ENCODE measurements around the gene UBE2U.

Gene UBE2U

GRCh38 chr1:64203420-64203819 is at the start of gene UBE2U:
Gene UBE2U, plus strand, starts transcription at chr1:64203623. Its CDS starts 428 bp downstream, at chr1:64204051.
- no peak for DNase-seq (ENCODE audit: low read depth, low spot score)

GRCh38 chr1:64155278-64155677 is 48.1 kb upstream of the UBE2U start:
- no peak for DNase-seq (ENCODE audit: low read depth, low spot score)

DNA sequence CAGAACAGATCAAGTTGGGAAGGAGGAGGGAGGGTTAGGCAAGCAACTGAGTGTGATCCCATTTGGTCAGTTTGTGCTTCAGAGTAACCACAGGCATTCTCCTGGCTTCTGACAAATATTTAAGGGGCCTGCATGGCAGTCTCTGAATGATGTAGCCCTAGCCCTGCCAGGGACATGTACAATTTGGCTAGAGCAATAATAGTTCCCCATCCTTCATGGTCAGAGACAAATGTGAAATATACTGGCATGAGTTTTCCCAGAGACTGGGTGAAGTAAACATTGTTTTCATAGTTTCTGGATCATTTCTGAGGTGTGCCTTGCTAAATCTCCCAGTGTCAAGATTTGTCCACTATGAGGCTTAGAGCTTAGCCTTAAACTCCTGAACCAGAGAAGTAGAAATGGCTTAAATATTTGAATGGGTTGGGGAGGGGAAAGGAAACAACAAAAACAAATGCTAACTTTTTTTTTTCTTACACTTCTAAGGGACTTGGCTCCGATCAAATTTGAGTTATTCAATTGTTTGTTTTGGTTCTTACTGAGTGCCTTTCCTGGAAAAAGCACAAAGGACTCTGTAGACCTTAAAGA is 42.0 kb upstream of the UBE2U start:
- no peak for DNase-seq (ENCODE audit: low read depth, low spot score)

GRCh38 chr1:64162151-64162550 is 41.3 kb upstream of the UBE2U start:
- DNase-seq (ENCODE audit: low read depth, low spot score) = no peak

DNA sequence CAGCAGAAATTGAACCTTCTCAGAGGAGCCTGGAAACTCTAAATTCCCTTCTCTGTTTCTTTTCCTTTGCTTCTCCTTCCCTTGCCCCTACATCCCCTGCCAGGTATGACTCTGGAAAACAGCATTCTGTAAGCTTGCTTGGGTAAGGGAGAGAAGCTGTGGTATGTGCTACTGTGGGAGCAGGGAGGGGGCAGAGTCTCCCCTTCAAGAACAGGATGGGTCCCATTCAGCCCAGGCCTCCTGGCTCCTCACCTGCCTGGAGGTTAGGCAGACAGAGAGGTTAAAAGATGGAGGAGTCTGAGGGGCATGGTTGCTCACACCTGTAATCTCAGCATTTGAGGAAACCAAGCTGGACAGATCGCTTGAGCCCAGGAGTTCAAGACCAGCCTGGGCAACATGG is 40.6 kb upstream of the UBE2U start:
- no peak for DNase-seq (ENCODE audit: low read depth, low spot score)

GRCh38 chr1:64163431-64163830 is 40.0 kb upstream of the UBE2U start:
- DNase-seq (ENCODE audit: low read depth, low spot score) = no peak

DNA sequence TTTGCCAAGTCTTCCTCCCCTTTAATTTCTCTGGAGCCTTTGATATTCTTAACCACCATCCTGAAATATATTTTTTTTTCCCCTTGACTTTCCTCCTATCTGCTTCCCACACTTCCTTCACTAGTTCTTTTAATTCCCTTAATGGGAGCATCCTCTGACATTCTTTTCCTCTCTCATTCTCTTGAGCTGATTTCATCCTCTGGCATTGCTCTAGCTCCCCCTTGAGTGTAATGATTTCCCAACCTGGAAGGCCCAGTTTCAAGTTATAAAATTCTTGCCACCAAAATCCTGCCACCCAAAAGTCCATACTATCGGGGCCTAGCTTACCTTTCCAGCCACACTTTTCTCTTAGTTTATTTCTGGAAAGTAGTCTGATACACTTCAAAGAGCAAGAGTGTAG is 39.5 kb upstream of the UBE2U start:
- DNase-seq (ENCODE audit: low read depth, low spot score) = no peak

GRCh38 chr1:64166629-64167028 is 36.8 kb upstream of the UBE2U start:
- DNase-seq (ENCODE audit: low read depth, low spot score) = no peak

GRCh38 chr1:64167176-64167575 is 36.2 kb upstream of the UBE2U start:
- no peak for DNase-seq (ENCODE audit: low read depth, low spot score)

- DNase-seq (ENCODE audit: low read depth, low spot score) = no peak
Measured at GRCh38 chr1:64171246-64171645, 32.2 kb upstream of the UBE2U start.

DNA sequence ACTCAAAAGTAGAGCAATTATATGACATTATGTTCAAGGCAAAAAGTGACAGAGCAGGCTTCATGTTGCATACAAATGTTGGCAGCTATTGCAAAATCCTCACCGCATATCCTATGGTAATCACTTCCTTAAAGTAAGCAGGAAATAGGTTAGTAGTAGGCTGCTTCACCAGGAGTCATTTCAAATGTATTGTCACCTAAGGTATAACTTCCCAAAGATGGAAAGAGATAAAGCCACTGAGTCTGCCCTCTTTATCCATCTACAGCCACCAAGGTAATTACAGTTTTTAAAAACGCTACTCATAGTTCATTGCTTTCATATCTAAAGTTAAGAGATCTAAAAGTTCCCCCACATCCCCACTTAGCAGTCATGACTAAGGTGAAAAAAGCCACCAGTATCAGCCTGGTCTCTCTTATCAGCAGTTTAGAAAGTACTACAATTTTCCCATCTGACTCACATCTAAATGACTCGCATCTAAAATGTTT is 31.6 kb upstream of the UBE2U start:
- no peak for DNase-seq (ENCODE audit: low read depth, low spot score)

DNA sequence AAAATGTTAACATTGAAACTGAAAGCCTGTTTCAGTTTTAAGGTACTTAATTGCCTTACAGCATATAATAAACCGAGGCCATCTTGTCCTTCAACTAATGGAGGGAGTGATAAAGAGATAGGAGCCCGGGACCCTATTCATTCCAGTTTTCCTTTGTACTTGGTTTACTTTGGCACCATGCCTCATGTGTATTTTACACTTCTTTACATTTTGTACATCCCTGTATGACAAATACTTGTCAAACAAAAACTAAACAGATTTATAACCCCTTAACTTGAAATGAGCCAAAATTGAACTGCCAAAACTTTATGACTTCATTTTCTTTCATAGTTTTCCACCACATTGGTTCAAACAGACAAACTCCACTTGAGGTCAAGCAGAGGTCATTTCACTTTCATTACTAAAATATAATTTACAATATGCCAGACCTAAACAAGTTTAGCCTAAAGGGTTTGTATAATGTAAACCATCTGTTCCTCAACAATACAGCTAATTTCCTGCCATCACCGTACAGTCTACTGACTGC is 30.9 kb upstream of the UBE2U start:
- DNase-seq (ENCODE audit: low read depth, low spot score) = no peak

- DNase-seq (ENCODE audit: low read depth, low spot score) = no peak
Measured at GRCh38 chr1:64173336-64173940, 30.0 kb upstream of the UBE2U start.

DNA sequence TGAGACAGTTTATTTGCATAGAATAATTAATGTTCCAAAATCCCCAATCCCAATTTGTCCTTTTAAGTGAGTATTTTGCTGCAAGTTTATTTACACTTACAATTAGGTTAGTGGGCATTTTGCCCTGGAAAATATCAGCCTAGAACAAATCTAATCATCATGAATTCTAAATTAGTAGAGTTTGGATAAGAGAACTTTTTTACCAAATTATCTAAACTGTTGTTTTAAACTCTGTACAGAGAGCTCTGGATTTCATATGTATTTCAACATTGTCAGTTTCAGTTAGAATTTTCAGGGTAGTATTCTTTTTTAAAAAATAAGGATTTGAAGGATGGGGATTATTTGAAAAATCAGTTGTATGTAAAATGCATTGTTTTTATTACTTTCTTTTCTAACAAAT is 27.8 kb upstream of the UBE2U start:
- no peak for DNase-seq (ENCODE audit: low read depth, low spot score)

DNA sequence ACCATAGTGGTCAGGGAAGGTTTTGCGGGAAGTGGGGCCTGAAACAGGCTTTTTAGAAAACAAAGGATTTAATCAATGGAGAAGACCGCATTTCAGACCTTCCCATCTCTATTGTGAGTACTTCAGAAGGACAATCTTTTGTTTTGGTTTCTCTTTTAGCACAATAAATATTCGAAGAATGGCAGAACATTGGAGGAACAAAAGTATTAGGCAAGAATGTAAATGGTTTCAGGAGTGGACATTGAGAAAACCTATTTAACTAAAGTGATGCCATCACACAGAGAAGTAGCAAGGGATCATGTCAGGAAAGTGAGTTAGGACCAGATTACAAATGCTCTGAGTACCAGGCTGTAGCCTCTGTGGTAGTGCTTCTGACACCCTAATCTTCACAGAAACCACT is 26.8 kb upstream of the UBE2U start:
- no peak for DNase-seq (ENCODE audit: low read depth, low spot score)

GRCh38 chr1:64179588-64179987 is 23.8 kb upstream of the UBE2U start:
- no peak for DNase-seq (ENCODE audit: low read depth, low spot score)

- DNase-seq (ENCODE audit: low read depth, low spot score) = no peak
Measured at GRCh38 chr1:64182207-64182606, 21.2 kb upstream of the UBE2U start.

DNA sequence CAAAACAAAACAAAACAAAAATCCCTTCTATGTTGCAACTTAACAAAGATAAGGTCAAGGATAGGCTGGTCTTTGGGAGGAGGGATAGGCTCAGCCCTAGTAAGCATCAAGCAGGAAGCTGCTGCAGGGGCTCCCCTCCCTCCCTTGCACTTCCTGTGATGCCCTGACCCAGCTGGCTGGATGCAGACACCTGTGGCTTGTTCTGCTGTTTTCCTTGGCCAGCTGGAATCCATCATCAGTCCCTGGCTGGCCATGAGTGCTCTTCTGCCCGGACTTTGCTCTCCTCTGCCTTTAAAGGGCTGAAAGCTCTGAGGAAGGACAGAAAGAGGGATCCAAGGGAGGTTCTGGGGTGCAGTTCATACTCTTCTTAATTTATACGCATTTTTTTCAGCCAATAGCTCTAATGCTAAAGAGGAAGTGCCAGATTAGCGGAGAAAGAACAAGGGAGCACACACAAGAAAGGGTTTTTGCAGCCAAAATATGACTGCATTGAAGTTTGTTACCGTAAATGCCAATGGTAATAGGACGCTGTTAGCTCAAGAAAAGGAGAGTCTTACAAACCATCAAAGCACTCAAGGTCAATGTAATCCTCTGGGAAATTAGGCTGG is 19.9 kb upstream of the UBE2U start:
- DNase-seq (ENCODE audit: low read depth, low spot score) = no peak

DNA sequence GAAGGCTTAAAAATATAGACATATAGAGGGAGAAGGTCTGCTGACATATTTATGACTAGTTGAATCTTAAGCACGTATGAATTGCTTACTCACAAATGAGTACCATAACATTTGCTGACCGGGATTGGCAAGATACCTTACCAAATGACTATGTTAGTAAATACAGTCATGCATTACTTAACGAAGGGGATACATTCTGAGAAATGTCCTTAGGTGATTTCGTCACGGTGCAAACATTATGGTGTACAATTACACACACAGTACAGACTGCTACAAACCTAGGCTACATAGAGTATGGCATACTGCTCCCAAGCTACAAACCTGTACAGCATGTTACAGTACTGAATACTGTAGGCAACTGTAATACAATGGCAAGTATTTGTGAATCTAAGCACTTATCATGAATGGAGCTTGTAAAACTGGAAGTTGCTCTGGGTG is 19.4 kb upstream of the UBE2U start:
- DNase-seq (ENCODE audit: low read depth, low spot score) = no peak

GRCh38 chr1:64186138-64186897 is 17.1 kb upstream of the UBE2U start:
- DNase-seq (ENCODE audit: low read depth, low spot score) = no peak

- no peak for DNase-seq (ENCODE audit: low read depth, low spot score)
Measured at GRCh38 chr1:64186898-64187280, 16.5 kb upstream of the UBE2U start.

DNA sequence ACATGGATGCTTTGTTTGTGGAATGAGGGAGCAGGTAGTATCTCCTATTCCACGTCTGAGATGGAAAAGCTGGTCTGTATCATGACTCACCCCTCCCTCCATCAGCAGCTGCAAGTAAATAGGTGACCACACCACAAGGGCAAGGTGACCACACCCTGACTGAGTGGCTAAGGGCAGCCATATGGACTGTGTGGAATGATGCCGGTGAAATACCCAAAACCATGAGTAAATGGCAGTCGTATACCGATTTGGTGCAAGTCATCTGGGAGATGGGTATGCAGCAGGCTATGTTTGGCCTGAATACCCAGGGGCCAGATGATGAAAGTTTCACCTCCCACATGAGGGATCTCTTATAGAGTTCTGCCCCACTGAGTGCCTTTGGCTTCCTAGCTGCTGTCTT is 15.8 kb upstream of the UBE2U start:
- no peak for DNase-seq (ENCODE audit: low read depth, low spot score)
